Body of pancreas (tissue), 4 donors: ENCODE measurements around the gene STPG3.

Experiments
- POLR2A ChIP-seq, 3 donors: fragments of 450-650 bp; IDR thresholded peaks; one replicate each; pipeline ENCODE4 v1.6.1; 2016; ENCODE audit warnings: antibody characterized with exemption in 3 of 3, mild to moderate bottlenecking in 2 of 3
- TF ChIP-seq, protein P1 (sequence below), 7 experiments: fragments of 450-650 bp in 4 of 7; fragments of 200-600 bp in 3 of 7; sonication (generic) in 3 of 7; IDR thresholded peaks; one replicate each; pipeline ENCODE4 v1.5.1; 2016 to 2019; ENCODE audit warnings: antibody characterized with exemption in 7 of 7

DNA sequence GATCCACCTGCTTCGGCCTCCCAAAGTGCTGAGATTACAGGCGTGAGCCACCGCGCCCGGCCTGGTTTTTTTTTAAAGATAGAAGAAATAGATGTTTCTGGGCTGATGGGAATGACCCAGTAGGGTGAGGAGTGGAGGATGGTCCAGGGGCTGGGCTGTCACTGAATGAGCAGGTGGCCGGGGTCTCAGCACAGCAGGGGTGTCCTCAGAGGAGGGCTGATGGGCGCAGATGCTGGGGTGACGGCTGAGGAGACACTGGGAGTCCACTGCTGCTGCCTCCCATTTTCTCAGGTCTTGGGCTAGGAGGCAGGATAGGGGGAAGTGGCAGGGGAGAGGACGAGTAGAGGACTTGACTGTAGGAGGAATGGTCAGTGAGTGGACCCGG, 24.1 kb downstream of the STPG3 start:
- no peak for TF ChIP-seq POLR2A (IDR thresholded peaks at IDR 0.05)
- TF ChIP-seq, protein P1, sequence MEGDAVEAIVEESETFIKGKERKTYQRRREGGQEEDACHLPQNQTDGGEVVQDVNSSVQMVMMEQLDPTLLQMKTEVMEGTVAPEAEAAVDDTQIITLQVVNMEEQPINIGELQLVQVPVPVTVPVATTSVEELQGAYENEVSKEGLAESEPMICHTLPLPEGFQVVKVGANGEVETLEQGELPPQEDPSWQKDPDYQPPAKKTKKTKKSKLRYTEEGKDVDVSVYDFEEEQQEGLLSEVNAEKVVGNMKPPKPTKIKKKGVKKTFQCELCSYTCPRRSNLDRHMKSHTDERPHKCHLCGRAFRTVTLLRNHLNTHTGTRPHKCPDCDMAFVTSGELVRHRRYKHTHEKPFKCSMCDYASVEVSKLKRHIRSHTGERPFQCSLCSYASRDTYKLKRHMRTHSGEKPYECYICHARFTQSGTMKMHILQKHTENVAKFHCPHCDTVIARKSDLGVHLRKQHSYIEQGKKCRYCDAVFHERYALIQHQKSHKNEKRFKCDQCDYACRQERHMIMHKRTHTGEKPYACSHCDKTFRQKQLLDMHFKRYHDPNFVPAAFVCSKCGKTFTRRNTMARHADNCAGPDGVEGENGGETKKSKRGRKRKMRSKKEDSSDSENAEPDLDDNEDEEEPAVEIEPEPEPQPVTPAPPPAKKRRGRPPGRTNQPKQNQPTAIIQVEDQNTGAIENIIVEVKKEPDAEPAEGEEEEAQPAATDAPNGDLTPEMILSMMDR (IDR thresholded peaks at IDR 0.05) = no peak
